ENCODE data around the gene CTSF. TPM values are rescaled to one million over a fixed set of nuclear protein-coding genes. Genes with fewer than 3 reads are reported as not detected.
A peak's percentile ranks its signal among the peaks of the same experiment; 100 is the strongest.

The CTSF gene
- total and polyA plus RNA-seq, 2 donors (not counting 1 experiment from before 2014, with no cell fraction given), result 16.6 to 20.9 TPM

DNA sequence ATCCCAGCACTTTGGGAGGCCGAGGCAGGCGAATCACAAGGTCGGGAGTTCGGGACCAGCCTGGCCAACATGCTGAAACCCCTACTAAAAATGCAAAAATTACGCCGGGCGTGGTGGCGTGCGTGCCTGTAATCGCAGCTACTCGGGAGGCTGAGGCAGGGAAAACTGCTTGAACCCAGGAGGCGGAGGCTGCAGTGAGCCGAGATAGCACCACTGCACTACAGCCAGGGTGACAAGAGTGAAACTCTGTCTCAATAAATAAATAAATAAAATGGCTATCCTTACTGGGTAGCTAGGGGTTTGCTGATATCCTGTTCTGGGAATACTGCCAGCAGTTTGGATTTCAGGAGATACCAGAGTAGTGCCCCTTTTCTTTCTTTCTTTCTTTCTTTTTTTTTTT is 45.7 kb upstream of the CTSF start:
- WGBS (ENCODE audit: insufficient coverage), result 97% methylated on average over 13 of the region's 13 CpGs
- no peak for TF ChIP-seq EZH2 (IDR thresholded peaks at IDR 0.05; ENCODE audit: borderline replicate concordance, insufficient read depth, low read depth, low read length, poor library complexity, severe bottlenecking)
- TF ChIP-seq, protein P1, sequence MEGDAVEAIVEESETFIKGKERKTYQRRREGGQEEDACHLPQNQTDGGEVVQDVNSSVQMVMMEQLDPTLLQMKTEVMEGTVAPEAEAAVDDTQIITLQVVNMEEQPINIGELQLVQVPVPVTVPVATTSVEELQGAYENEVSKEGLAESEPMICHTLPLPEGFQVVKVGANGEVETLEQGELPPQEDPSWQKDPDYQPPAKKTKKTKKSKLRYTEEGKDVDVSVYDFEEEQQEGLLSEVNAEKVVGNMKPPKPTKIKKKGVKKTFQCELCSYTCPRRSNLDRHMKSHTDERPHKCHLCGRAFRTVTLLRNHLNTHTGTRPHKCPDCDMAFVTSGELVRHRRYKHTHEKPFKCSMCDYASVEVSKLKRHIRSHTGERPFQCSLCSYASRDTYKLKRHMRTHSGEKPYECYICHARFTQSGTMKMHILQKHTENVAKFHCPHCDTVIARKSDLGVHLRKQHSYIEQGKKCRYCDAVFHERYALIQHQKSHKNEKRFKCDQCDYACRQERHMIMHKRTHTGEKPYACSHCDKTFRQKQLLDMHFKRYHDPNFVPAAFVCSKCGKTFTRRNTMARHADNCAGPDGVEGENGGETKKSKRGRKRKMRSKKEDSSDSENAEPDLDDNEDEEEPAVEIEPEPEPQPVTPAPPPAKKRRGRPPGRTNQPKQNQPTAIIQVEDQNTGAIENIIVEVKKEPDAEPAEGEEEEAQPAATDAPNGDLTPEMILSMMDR (IDR thresholded peaks at IDR 0.05), result no peak
- peaks cover 21% of the 10 kb centered on the region for H4K20me1 ChIP-seq (ENCODE audit: control insufficient read depth, insufficient read depth, low read length, poor library complexity, severe bottlenecking)
- peaks cover 60% of the 10 kb centered on the region for H3K4me1 Mint-ChIP-seq
- H3K4me3 ChIP-seq (ENCODE audit: control extremely low read depth in 1 of 5, extremely low read depth in 1 of 5, insufficient read depth in 1 of 5, low read depth in 2 of 5, low read length in 4 of 5), result no peak overlapping the region
- no peak overlapping the region for H2AFZ ChIP-seq (ENCODE audit: insufficient read depth, low read depth, low read length, poor library complexity, severe bottlenecking)
- no peaks in the 10 kb centered on the region for H3K9me3 Mint-ChIP-seq (ENCODE audit: insufficient read depth)
- CTCF ChIA-PET, result interaction anchor here (0.7 kb wide), 2 partner anchors 22 to 850 kb away, joined by 3 to 4 read pairs; no protein-coding TSS in a partner anchor
- no peak for DNase-seq
- H3K9ac ChIP-seq (ENCODE audit: low read length), result no peak overlapping the region
- H3K9me3 ChIP-seq (ENCODE audit: control extremely low read depth in 1 of 3, control insufficient read depth in 2 of 3, insufficient read depth in 1 of 3, low read length in 2 of 3), result no peaks in the 10 kb centered on the region
- H3K4me3 Mint-ChIP-seq, result no peak overlapping the region
- intact Hi-C loops (cut with micrococcal nuclease), result no loop called here
- no peak overlapping the region for H3K4me2 ChIP-seq (replicated peaks; ENCODE audit: low read depth, low read length, poor library complexity, severe bottlenecking)
- peaks cover 56 to 65% of the 10 kb centered on the region in 2 donors for H3K4me1 ChIP-seq (ENCODE audit: control insufficient read depth in 2 of 2, insufficient read depth in 2 of 2, low read length in 2 of 2)
- H3K27me3 ChIP-seq (replicated peaks in 1 of 4; ENCODE audit: control extremely low read depth in 1 of 4, control insufficient read depth in 3 of 4, insufficient read depth in 4 of 4, low read length in 3 of 4), result no peaks in the 10 kb centered on the region
- H3K36me3 ChIP-seq (replicated peaks in 1 of 2; ENCODE audit: control extremely low read depth in 1 of 2, control insufficient read depth in 1 of 2, extremely low read depth in 1 of 2, insufficient read depth in 2 of 2, low read length in 1 of 2), result peaks cover 0 to 8% of the 10 kb centered on the region in 2 experiments
- no peaks in the 10 kb centered on the region for H3K27me3 Mint-ChIP-seq
- no peak for ATAC-seq (ENCODE audit: low read depth)
- H3K79me2 ChIP-seq (ENCODE audit: control insufficient read depth, insufficient read depth, low read length), result peaks cover 78% of the 10 kb centered on the region
- H3K27ac Mint-ChIP-seq, result no peak overlapping the region
- POLR2A ChIA-PET, result interaction anchor here (1.2 to 2.1 kb wide), 2 partner anchors 24 to 63 kb away, joined by 3 to 8 read pairs; partner anchors contain the start of genes RBM4 and RBM4B
- H3K27ac ChIP-seq (ENCODE audit: low read length in 2 of 2), result no peak overlapping the region

DNA sequence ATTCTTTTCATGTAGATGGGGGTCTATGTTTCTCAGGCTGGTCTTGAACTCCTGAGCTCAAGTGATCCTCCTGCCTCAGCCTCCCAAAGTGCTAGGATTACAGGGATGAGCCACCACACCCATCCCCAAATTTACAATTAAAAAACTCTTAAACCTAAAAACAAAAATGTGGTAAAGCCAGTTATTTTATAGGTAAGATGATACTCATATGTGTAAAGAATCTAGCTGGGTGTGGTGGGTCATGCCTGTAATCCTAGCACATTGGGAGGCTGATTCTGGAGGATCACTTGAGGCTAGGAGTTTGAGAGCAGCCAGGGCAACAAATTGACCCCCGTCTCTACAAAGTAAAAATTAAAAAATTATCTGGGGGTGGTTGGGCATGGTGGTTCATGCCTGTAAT is 44.1 kb upstream of the CTSF start:
- H3K4me2 ChIP-seq (replicated peaks; ENCODE audit: low read depth, low read length, poor library complexity, severe bottlenecking), result peak overlapping the region; percentile 51
- H3K9me3 ChIP-seq (ENCODE audit: control extremely low read depth in 1 of 3, control insufficient read depth in 2 of 3, insufficient read depth in 1 of 3, low read length in 2 of 3), result peaks cover 0 to 7% (median 0%) of the 10 kb centered on the region in 3 donors
- no peaks in the 10 kb centered on the region for H3K9me3 Mint-ChIP-seq (ENCODE audit: insufficient read depth)
- H3K4me1 ChIP-seq (ENCODE audit: control insufficient read depth in 2 of 2, insufficient read depth in 2 of 2, low read length in 2 of 2), result peaks cover 51 to 65% of the 10 kb centered on the region in 2 donors
- no peaks in the 10 kb centered on the region for H3K27me3 ChIP-seq (replicated peaks in 1 of 4; ENCODE audit: control extremely low read depth in 1 of 4, control insufficient read depth in 3 of 4, insufficient read depth in 4 of 4, low read length in 3 of 4)
- no peak overlapping the region for H3K4me3 ChIP-seq (ENCODE audit: control extremely low read depth in 1 of 5, extremely low read depth in 1 of 5, insufficient read depth in 1 of 5, low read depth in 2 of 5, low read length in 4 of 5)
- POLR2A ChIA-PET, result interaction anchor here (2.1 kb wide), 1 partner anchor 65 kb away, joined by 8 read pairs; the partner anchor contains the start of gene RBM4B
- no peak for ATAC-seq (ENCODE audit: low read depth)
- no peak for DNase-seq
- no peak overlapping the region for H2AFZ ChIP-seq (ENCODE audit: insufficient read depth, low read depth, low read length, poor library complexity, severe bottlenecking)
- H3K27ac ChIP-seq (ENCODE audit: low read length in 2 of 2), result peak overlapping the region; percentile 60
- no peak overlapping the region for H3K4me3 Mint-ChIP-seq
- 100% methylated on average over 1 of the region's 1 CpG for WGBS (ENCODE audit: insufficient coverage)
- no peak overlapping the region for H3K9ac ChIP-seq (ENCODE audit: low read length)
- intact Hi-C loops (cut with micrococcal nuclease), result no loop called here
- H4K20me1 ChIP-seq (ENCODE audit: control insufficient read depth, insufficient read depth, low read length, poor library complexity, severe bottlenecking), result peaks cover 6% of the 10 kb centered on the region
- no peaks in the 10 kb centered on the region for H3K27me3 Mint-ChIP-seq
- no peaks in the 10 kb centered on the region for H3K36me3 ChIP-seq (replicated peaks in 1 of 2; ENCODE audit: control extremely low read depth in 1 of 2, control insufficient read depth in 1 of 2, extremely low read depth in 1 of 2, insufficient read depth in 2 of 2, low read length in 1 of 2)
- peaks cover 61% of the 10 kb centered on the region for H3K79me2 ChIP-seq (ENCODE audit: control insufficient read depth, insufficient read depth, low read length)
- CTCF ChIA-PET, result interaction anchor here (1.4 kb wide), 1 partner anchor 20 kb away, joined by 3 read pairs; the partner anchor contains the start of genes CCDC87 and CCS
- TF ChIP-seq, protein P1 (IDR thresholded peaks at IDR 0.05), result no peak
- no peak for TF ChIP-seq EZH2 (IDR thresholded peaks at IDR 0.05; ENCODE audit: borderline replicate concordance, insufficient read depth, low read depth, low read length, poor library complexity, severe bottlenecking)
- peak overlapping the region; percentile 86 for H3K27ac Mint-ChIP-seq
- peaks cover 55% of the 10 kb centered on the region for H3K4me1 Mint-ChIP-seq
